GM12891 (cell line): ENCODE measurements around the gene ATP6V0A1.

Source experiments
- PAX5 ChIP-seq: IDR thresholded peaks from 2 replicates; pipeline ENCODE4 v1.6.1; 2011; ENCODE audit warnings: low read length, moderate library complexity, mild to moderate bottlenecking; ENCODE audit not compliant: insufficient read depth, severe bottlenecking
- POLR2A ChIP-seq: IDR thresholded peaks from 2 replicates; pipeline ENCODE4 v1.6.1; 2011; ENCODE audit warnings: low read depth, low read length, control low read depth
- POLR2AphosphoS5 ChIP-seq: IDR thresholded peaks from 2 replicates; pipeline ENCODE4 v1.6.1; 2011; ENCODE audit warnings: low read depth, low read length, control low read depth
- SPI1 ChIP-seq: IDR thresholded peaks from 2 replicates; pipeline ENCODE4 v1.6.1; 2011; ENCODE audit warnings: low read depth, low read length, control low read depth
- TAF1 ChIP-seq: IDR thresholded peaks from 2 replicates; pipeline ENCODE4 v1.6.1; 2011; ENCODE audit warnings: low read depth, low read length, control low read depth

DNA sequence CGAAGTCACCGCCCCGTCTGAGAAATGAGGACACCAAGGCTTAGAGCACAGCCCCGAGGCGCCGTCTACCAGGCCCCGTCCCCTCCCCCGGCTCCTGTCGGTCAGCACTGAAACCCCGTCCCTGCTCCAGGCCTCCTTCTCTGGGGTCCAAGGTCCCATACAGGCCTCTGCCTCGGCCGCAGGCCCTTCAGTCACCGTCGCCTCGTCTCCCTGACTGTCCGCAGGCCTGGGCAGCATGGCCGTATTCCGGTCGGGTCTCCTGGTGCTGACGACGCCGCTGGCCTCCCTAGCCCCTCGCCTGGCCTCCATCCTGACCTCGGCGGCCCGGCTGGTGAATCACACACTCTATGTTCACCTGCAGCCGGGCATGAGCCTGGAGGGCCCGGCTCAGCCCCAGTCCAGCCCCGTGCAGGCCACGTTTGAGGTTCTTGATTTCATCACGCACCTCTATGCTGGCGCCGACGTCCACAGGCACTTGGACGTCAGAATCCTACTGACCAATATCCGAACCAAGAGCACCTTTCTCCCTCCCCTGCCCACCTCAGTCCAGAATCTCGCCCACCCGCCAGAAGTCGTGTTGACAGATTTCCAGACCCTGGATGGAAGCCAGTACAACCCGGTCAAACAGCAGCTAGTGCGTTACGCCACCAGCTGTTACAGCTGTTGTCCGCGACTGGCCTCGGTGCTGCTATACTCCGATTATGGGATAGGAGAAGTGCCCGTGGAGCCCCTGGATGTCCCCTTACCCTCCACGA is 103.9 kb downstream of the ATP6V0A1 start:
- TF ChIP-seq POLR2A (no peak), TAF1 (no peak), POLR2AphosphoS5 (no peak), PAX5 (no peak), SPI1 (no peak)
